Activated B cell treated with CpG ODN at 0.5 μM for 24 hours (primary cell): ENCODE data around the gene CNDP2. TPM values are rescaled to one million over a fixed set of nuclear protein-coding genes. Genes with fewer than 3 reads are reported as not detected.

ENCODE experiments used
- ATAC-seq: fragments of 200-7000 bp; cut with Tn5 transposase; one replicate; pipeline ENCODE4 v1.10.0; 2021; ENCODE audit warnings: low read depth, mild to moderate bottlenecking, moderate library complexity
- CTCF ChIA-PET: fragments of 350-600 bp; sonication (Branson Sonifier 250); formaldehyde crosslinking; loops from one replicate; lab custom pipeline; 2021; ENCODE audit warnings: antibody characterized with exemption; lab: Charles Lee
- POLR2A ChIA-PET: fragments of 350-600 bp; sonication (Branson Sonifier 250); formaldehyde crosslinking; loops from one replicate; lab custom pipeline; 2021; ENCODE audit warnings: antibody characterized with exemption; lab: Charles Lee
- DNase-seq: peaks from one replicate; pipeline ENCODE4 v3.0.0; 2022
- H3K27ac Mint-ChIP-seq: one replicate; pipeline ENCODE4 v1.8.0; 2020; ENCODE audit warnings: mixed read lengths
- H3K27me3 Mint-ChIP-seq: one replicate; pipeline ENCODE4 v1.8.0; 2021; ENCODE audit warnings: mixed read lengths
- H3K36me3 Mint-ChIP-seq: one replicate; pipeline ENCODE4 v1.8.0; 2021; ENCODE audit warnings: low read depth, mixed read lengths
- H3K4me1 Mint-ChIP-seq: one replicate; pipeline ENCODE4 v1.8.0; 2021; ENCODE audit warnings: mixed read lengths
- H3K4me3 Mint-ChIP-seq: one replicate; pipeline ENCODE4 v1.8.0; 2020; ENCODE audit warnings: mild to moderate bottlenecking, mixed read lengths
- H3K9me3 Mint-ChIP-seq: one replicate; pipeline ENCODE4 v1.8.0; 2020; ENCODE audit warnings: mixed read lengths
- intact Hi-C: fragments of 100-400 bp; cut with micrococcal nuclease; formaldehyde crosslinking; loops from one replicate; pipeline ENCODE4 v1.15.1; 2024
- total RNA-seq: library from RNA; stranded (reverse); gene quantifications from 2 replicates; pipeline ENCODE4 v1.2.3, GENCODE V29; 2022
- TF ChIP-seq, protein P1 (sequence below): fragments of 200-600 bp; IDR thresholded peaks from one replicate; pipeline ENCODE4 v1.8.0; 2022; ENCODE audit warnings: antibody characterized with exemption, mild to moderate bottlenecking

Gene CNDP2
- total RNA-seq, 1 donor from 2014 or later, result 208 TPM

- no peak for ATAC-seq
- Mint-ChIP-seq H3K4me1 (no peaks in the 10 kb centered on the region), H3K27ac (no peak overlapping the region), H3K27me3 (peaks cover 7% of the 10 kb centered on the region), H3K9me3 (peaks cover 9% of the 10 kb centered on the region), H3K36me3 (no peaks in the 10 kb centered on the region), H3K4me3 (no peak overlapping the region)
- TF ChIP-seq, protein P1, sequence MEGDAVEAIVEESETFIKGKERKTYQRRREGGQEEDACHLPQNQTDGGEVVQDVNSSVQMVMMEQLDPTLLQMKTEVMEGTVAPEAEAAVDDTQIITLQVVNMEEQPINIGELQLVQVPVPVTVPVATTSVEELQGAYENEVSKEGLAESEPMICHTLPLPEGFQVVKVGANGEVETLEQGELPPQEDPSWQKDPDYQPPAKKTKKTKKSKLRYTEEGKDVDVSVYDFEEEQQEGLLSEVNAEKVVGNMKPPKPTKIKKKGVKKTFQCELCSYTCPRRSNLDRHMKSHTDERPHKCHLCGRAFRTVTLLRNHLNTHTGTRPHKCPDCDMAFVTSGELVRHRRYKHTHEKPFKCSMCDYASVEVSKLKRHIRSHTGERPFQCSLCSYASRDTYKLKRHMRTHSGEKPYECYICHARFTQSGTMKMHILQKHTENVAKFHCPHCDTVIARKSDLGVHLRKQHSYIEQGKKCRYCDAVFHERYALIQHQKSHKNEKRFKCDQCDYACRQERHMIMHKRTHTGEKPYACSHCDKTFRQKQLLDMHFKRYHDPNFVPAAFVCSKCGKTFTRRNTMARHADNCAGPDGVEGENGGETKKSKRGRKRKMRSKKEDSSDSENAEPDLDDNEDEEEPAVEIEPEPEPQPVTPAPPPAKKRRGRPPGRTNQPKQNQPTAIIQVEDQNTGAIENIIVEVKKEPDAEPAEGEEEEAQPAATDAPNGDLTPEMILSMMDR, result no peak
- intact Hi-C loops, result loop anchor here (5.0 kb wide), 1 partner anchor 928 kb away; no protein-coding TSS in a partner anchor
- ChIA-PET POLR2A (no interaction called here), CTCF (interaction anchor here (1.2 to 1.9 kb wide), 2 partner anchors 196 to 208 kb away, joined by 3 to 18 read pairs; no protein-coding TSS in a partner anchor)
- no peak for DNase-seq
Observed at GRCh38 chr18:74549591-74550104, 53.5 kb downstream of the CNDP2 start.

GRCh38 chr18:74550886-74551285 lies 54.7 kb downstream of the CNDP2 start:
- no peaks in the 10 kb centered on the region for H3K36me3 Mint-ChIP-seq
- H3K27me3 Mint-ChIP-seq, result peaks cover 8% of the 10 kb centered on the region
- ChIA-PET POLR2A (no interaction called here), CTCF (interaction anchor here (1.4 to 2.1 kb wide), 6 partner anchors 48 to 469 kb away, joined by 6 to 18 read pairs (median 11); no protein-coding TSS in a partner anchor)
- ATAC-seq, result no peak
- intact Hi-C loops, result loop anchor here (5.0 kb wide), 1 partner anchor 926 kb away; no protein-coding TSS in a partner anchor
- H3K27ac Mint-ChIP-seq, result no peak overlapping the region
- TF ChIP-seq, protein P1, result no peak
- H3K4me3 Mint-ChIP-seq, result no peak overlapping the region
- H3K9me3 Mint-ChIP-seq, result peaks cover 9% of the 10 kb centered on the region
- H3K4me1 Mint-ChIP-seq, result no peaks in the 10 kb centered on the region
- no peak for DNase-seq

DNA sequence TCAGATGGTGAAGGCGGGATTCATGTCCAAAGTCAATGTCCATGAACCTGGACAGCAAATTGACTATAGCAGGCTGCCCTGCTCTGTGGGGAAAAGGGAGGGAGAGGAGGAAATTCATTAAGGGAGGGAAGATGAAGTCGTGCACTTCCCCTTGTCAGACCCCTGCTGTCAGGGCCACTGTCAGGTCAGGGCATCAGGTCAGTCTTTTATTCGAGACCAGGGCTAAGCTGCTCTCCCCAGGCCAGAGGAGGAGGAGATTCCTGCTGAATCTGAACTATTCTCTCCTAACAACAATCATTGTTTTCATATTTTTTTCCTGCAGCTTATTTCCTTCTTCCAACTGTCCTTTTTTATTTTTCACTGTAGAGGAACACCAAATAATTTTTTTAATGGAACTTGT lies 55.3 kb downstream of the CNDP2 start:
- Mint-ChIP-seq H3K27me3 (peaks cover 14% of the 10 kb centered on the region), H3K27ac (no peak overlapping the region), H3K4me1 (no peaks in the 10 kb centered on the region), H3K9me3 (peaks cover 9% of the 10 kb centered on the region), H3K4me3 (no peak overlapping the region), H3K36me3 (no peaks in the 10 kb centered on the region)
- ATAC-seq, result no peak
- no peak for DNase-seq
- ChIA-PET CTCF (interaction anchor here (0.9 to 2.1 kb wide), 23 partner anchors 8 to 1788 kb away, joined by 3 to 38 read pairs (median 5); no protein-coding TSS in a partner anchor), POLR2A (interaction anchor here (1.3 kb wide), 1 partner anchor 56 kb away, joined by 5 read pairs; the partner anchor contains the start of gene CNDP2)
- intact Hi-C loops, result loop anchor here (5.0 kb wide), 1 partner anchor 926 kb away; no protein-coding TSS in a partner anchor
- TF ChIP-seq, protein P1, result no peak

GRCh38 chr18:74551936-74552555 lies 55.9 kb downstream of the CNDP2 start:
- no peaks in the 10 kb centered on the region for H3K36me3 Mint-ChIP-seq
- ATAC-seq, result peak; percentile 97
- TF ChIP-seq, protein P1, result no peak
- ChIA-PET POLR2A (interaction anchor here (1.3 kb wide), 1 partner anchor 57 kb away, joined by 5 read pairs; the partner anchor contains the start of gene CNDP2), CTCF (interaction anchor here (0.6 to 2.1 kb wide), 26 partner anchors 9 to 1788 kb away, joined by 3 to 38 read pairs (median 4); no protein-coding TSS in a partner anchor)
- intact Hi-C loops, result loop anchor here (1.0 to 5.0 kb wide), 6 partner anchors 53 to 1789 kb away; no protein-coding TSS in a partner anchor
- H3K27ac Mint-ChIP-seq, result no peak overlapping the region
- DNase-seq, result peak; percentile 41
- peaks cover 9% of the 10 kb centered on the region for H3K9me3 Mint-ChIP-seq
- H3K4me1 Mint-ChIP-seq, result no peaks in the 10 kb centered on the region
- H3K27me3 Mint-ChIP-seq, result peaks cover 14% of the 10 kb centered on the region
- no peak overlapping the region for H3K4me3 Mint-ChIP-seq

DNA sequence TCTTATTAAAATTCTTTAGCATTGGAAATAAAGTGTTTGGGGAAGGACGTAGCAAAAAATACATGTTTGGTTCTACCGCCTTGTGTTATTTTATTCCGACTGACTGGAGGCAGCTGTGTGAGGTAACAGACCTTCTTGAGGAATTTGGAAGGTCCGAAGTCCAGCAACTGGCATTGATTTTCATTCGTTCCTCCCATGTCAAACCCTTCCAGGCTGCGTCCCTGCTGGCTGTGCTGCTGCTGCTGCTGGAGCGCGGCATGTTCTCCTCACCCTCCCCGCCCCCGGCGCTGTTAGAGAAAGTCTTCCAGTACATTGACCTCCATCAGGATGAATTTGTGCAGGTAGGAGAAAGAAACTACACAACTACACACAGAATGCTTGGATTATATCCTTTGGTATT lies 60.0 kb downstream of the CNDP2 start:
- H3K27me3 Mint-ChIP-seq, result peaks cover 14% of the 10 kb centered on the region
- ATAC-seq, result no peak

More for the DNA sequence above, 60.0 kb downstream of the CNDP2 start:
- Mint-ChIP-seq H3K4me1 (no peaks in the 10 kb centered on the region), H3K27ac (no peak overlapping the region), H3K36me3 (no peaks in the 10 kb centered on the region), H3K9me3 (no peaks in the 10 kb centered on the region), H3K4me3 (no peak overlapping the region)
- ChIA-PET POLR2A (no interaction called here), CTCF (interaction anchor here (1.7 kb wide), 1 partner anchor 203 kb away, joined by 4 read pairs; no protein-coding TSS in a partner anchor)
- intact Hi-C loops, result no loop called here
- DNase-seq, result no peak
- TF ChIP-seq, protein P1, result no peak
